ENCODE measurements around the gene AKR7A3. TPM values are rescaled to one million over a fixed set of nuclear protein-coding genes. Genes with fewer than 3 reads are reported as not detected.
"Not testable (repeated sequence)": the region's sequence is repeated elsewhere in the genome, so short reads cannot be mapped to it uniquely, and the experiment has no call there.

Gene AKR7A3
- total RNA-seq, 1 donor from 2014 or later = not detected

DNA sequence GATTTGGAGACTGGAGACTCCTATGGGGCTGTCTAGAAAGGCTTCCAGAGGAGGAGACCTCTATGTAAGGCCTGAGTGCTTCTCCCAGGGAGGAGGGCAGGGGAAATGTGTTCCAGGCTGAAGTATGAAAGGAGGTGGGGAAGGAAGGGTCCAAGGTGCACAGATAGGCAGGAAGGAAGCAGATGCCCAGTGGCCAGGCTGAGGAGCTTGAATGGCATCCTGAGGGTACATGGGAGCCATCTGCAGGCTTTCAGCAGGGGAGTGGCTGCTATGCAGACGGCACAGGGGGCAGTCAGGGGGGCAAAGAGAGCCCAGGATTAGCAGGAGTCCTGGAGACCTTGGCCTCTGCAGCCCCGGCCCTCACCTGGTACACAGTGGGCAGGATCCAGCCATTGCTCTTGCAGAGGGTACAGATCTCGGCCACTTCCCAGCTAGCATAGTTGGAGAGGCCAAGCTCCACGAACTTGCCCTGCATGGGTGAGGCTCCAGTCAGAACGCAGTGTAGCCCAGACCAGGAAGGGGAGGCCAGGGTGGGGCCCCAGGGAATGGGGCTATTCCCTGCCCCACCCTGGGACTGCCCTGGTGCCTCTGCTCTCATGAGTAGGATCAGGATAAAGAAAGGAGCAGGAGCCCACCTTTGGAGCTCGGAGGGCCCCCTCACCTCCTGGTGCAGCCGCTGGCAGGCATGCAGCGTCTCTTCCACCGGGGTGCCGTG, 19.4 kb upstream of the AKR7A3 start:
- intact Hi-C loops (cut with DNase I) = no loop called here
- DNase-seq (ENCODE audit: missing footprints) (no peak), ATAC-seq (no peak)

DNA sequence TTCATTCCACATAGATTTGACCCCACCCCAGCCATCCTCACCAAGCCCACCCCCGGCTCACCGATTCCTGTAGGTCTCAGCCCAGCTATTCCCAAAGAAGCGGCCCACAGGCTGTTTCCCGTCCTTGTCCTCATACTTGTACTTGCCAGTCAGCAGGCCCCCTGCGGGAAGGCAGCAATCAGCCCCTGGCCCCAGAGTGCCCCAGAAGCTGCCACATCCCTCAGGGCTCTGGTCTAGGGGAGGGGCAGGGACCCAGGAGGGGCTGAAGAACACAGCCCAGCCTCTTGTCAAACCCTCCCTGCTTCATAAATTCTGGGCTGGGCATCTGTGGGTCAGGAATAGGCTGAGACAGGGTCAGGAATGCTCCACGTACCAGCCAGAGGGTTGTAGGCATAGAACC, 18.4 kb upstream of the AKR7A3 start:
- DNase-seq (ENCODE audit: missing footprints) (no peak), ATAC-seq (no peak)
- intact Hi-C loops (cut with DNase I) = no loop called here

DNA sequence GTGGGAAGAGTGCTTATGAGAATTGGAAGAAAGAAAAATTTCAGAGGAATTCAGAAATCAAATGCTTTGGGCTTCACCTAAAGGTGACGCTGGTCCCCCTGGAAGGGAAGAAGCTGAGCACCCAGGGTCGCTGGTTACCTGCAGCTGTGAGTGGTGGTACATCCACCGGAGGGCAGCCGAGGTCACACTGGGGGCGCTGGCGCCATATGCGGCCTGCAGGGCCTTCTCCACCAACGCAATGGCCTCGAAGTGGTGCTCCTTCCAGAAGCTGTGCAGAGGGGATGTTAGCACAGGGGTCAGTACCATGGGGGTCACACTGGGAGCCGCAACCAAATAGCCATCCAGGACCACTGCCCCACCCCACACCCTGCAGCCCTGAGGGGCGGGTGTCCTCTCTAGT, 17.3 kb upstream of the AKR7A3 start:
- ATAC-seq (no peak), DNase-seq (ENCODE audit: missing footprints) (no peak)
- intact Hi-C loops (cut with DNase I) = no loop called here

DNA sequence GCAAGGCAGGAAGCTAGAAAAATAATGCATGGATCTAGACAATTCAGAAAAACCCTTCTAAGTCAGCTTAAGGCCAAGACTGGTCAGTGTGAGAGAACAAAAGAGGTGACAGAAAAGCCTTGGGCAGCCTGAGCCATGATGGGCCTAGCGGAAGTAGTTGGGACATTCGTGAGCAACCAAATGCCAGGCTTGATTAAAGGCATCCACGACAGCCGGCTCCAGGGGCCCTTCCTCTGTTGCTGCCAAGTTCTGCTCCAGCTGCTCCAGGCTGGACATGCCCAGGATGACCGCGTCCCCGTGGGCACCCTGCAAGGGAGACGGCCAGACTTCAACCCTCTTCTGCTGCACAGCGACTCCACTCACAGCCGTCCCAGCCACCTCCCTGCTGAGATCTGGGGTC, 15.5 kb upstream of the AKR7A3 start:
- DNase-seq (ENCODE audit: missing footprints); intact Hi-C loops (cut with DNase I); ATAC-seq: not testable (repeated sequence)

DNA sequence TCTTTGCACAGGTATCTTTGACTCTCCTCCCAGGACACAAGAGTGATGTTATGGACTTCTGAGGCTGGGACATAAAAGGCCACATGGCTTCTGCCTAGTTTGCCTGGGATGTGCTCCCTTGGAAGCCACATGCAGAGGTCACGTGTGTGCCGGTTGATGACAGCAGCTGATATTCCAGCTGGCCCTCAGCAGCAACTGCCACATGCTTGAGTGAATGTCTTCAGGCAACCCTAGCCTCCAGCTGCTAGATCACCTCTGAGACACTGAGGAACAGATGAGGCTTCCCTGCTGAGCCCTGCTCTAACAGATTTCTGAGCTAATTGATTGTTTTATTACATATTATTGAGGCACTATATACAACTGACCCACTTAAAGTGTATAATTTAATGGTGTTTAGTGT, 11.6 kb upstream of the AKR7A3 start:
- intact Hi-C loops (cut with DNase I) = no loop called here
- ATAC-seq = no peak
- DNase-seq (ENCODE audit: missing footprints) = no peak

DNA sequence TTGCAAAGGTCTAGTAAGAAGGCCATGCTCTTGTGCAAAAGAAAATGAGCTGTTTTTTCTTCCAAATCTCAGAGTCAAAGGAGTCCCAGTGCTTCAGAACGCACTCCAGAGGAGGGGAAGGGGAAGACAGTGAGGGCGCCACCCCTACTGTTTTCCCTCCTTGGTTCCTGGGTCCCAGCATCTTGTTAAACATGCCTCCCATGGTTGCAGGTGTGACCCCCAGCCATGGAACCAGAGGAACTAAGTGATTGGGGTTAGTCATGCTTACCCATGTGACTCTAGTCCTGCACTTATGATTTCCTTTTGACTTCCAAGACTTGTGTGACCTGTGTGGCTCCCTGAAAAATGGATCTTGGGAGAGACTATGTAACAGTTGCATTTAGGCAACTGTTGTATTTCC, 6.1 kb upstream of the AKR7A3 start:
- intact Hi-C loops (cut with DNase I) = no loop called here
- ATAC-seq = no peak
- DNase-seq (ENCODE audit: missing footprints) = no peak

DNA sequence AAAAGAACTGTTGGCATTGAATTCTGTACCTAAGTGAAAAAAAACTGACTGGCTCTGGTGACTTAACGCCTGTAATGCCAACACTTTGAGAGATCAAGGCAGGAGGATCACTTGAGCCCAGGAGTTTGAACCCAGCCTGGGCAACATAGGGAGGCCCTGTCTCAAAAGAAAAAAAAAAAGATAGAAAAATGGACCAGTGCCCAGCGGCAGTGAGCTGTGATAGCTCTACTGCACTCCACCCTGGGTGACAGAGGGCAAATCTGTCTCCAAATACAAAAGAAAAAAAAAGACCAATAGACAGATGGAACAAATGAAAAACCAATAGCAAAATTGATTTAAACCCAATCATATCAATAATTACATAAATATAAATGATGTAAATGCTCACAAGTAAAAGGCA, 674 bp upstream of the AKR7A3 start:
- peak; percentile 34 for ATAC-seq

DNA sequence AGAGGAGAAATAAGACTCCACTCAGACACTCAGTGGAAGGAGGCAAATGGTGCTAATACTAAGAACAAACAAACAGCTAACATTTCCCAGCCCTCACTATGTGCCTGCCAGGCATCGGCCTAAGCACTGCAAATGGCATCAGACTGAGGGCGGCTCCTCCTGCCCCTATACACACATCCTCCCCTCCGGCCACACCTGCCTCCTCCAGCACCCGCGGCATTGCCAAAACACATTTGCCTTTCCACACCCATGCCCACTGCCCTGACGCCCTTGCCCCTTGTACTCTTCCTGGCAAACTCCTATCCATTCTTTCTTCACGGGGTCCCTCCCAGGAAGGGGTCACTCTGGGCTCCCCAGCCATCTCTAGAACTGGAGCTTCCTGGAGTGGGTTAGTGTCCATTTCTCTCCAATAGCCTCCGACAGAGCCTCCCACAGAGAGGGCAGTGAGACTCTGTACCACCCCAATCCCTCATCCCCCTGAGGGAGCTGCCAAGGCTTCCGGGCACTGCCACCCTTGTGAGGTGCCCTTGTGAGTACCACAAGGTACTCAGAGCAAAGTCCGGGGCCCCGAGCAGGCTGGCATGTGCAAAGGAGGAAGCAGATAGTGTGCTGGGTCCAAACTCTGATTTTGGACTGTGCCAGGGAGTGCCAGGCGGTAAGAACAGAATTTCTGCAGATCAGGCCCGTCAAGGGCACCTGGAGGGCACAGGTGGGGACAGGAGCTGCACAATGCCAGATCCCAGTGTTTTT, 959 bp downstream of the AKR7A3 start:
- ATAC-seq (no peak), DNase-seq (ENCODE audit: missing footprints) (no peak)
- intact Hi-C loops (cut with DNase I) = no loop called here

More for the DNA sequence above, 674 bp upstream of the AKR7A3 start:
- DNase-seq (ENCODE audit: missing footprints) = no peak
- intact Hi-C loops (cut with DNase I) = no loop called here

DNA sequence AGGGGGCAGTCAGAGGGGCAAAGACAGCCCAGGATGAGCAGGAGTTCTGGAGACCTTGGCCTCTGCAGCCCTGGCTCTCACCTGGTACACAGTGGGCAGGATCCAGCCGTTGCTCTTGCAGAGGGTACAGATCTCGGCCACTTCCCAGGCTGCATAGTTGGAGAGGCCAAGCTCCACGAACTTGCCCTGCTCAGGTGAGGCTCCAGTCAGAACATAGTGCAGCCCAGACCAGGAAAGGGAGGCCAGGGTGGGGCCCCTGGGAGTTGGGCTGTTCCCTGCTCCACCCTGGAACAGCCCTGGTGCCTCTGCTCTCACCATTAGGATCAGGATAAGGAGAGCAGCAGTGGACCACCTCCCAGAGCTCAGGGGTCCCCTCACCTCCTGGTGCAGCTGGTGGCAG, 2.8 kb downstream of the AKR7A3 start:
- DNase-seq (ENCODE audit: missing footprints); intact Hi-C loops (cut with DNase I); ATAC-seq: not testable (repeated sequence)

DNA sequence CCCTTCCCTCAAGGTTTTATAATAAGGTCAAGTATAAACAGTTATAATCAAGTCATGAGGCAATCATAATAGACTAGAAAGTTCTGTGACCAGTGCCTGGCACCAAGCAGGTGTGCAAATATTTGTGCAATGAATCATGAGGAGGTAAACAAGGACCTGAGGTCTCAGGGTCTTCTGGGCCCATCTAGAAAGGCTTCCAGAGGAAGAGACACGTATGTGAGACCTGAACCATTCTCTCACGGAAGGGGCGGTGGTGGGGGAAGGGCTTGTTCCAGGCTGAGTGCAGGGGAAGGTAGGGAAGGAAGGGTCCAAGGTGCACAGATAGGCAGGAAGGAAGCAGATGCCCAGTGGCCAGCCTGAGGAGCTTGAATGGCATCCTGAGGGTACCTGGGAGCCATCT, 3.2 kb downstream of the AKR7A3 start:
- intact Hi-C loops (cut with DNase I); DNase-seq (ENCODE audit: missing footprints); ATAC-seq: not testable (repeated sequence)

DNA sequence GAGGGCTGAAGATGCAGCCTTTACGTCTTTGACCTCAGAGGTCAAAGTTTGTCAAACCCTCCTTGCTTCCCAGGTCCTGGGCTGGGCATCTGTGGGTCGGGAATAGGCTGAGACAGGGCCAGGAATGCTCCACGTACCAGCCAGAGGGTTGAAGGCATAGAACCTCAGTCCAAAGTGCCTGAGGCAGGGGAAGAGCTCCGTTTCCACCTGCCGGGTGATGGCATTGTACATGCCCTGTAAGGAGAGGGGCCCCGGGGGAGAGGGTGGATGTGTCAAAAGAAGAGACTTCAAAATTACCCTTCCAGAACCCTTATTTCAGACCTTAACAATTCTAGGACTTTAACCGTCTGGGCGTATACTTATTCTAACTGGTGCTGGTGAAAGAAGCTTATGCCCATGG, 3.7 kb downstream of the AKR7A3 start:
- ATAC-seq (no peak), DNase-seq (ENCODE audit: missing footprints) (no peak)
- intact Hi-C loops (cut with DNase I) = no loop called here

DNA sequence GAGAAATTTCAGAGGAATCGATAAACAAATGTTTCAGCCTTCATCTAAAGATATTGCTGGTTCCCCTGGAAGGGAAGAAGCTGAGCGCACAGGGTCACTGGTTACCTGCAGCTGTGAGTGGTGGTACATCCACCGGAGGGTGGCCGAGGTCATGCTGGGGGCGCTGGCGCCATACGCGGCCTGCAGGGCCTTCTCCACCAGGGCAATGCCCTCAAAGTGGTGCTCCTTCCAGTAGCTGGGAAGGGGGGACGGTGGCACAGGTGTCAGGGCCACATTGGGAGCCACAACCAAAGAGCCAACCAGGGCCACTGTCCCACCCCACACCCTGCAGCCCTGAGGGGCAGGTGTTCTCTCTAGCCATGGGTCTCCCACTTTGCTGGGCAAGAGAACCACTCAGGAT, 4.7 kb downstream of the AKR7A3 start:
- intact Hi-C loops (cut with DNase I) = no loop called here
- DNase-seq (ENCODE audit: missing footprints) (no peak), ATAC-seq (no peak)

DNA sequence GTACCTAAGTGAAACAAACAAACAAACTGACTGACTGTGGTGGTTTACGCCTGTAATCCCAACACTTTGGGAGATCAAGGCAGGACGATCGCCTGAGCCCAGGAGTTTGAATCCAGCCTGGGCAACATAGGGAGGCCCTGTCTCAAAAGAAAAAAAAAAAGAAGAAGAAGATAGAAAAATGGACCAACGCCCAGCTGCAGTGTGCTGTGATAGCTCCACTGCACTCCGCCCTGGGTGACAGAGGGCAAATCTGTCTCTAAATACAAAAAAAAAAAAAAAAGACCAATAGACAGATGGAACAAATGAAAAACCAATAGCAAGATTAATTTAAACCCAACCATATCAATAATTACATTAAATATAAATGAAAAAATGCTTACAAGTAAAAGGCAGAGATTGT, 13.9 kb downstream of the AKR7A3 start:
- intact Hi-C loops (cut with DNase I) = no loop called here
- no peak for ATAC-seq
- DNase-seq (ENCODE audit: missing footprints) = no peak

DNA sequence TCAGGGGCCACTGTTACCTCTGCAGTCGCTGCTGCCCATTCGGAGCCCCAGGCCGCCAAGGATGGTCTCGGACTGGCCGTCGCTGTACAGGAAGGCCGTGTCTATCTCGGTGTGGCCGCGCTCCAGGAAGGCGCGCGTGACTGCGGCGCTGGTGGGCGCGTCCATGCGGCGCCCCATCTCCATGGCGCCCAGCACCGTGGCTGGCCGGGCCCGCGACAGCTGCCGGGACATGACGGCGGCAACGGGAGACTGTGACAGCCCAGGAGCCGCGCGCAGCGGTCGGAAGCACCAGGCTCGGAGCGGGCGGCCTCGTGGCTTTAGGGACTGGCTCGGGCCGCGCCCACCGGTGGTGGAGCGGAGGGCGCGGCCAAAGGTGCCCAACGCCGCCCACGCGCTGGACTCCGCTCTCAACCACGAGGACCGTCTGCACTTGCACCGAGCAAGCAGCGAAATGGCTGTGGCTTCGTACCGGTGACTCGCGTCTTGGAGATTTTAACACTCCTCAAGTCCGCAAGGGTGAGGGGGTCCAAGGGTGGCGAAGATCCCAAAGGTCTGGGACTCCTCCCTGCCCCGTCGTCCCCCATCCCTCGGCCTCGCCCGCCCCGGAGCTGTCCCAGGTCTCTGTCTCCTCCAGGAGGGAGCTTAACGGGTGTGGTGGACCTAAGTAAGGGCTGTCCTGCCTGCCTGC, 14.6 kb downstream of the AKR7A3 start:
- ATAC-seq = peak; percentile 37
- DNase-seq (ENCODE audit: missing footprints); intact Hi-C loops (cut with DNase I): not testable (repeated sequence)

DNA sequence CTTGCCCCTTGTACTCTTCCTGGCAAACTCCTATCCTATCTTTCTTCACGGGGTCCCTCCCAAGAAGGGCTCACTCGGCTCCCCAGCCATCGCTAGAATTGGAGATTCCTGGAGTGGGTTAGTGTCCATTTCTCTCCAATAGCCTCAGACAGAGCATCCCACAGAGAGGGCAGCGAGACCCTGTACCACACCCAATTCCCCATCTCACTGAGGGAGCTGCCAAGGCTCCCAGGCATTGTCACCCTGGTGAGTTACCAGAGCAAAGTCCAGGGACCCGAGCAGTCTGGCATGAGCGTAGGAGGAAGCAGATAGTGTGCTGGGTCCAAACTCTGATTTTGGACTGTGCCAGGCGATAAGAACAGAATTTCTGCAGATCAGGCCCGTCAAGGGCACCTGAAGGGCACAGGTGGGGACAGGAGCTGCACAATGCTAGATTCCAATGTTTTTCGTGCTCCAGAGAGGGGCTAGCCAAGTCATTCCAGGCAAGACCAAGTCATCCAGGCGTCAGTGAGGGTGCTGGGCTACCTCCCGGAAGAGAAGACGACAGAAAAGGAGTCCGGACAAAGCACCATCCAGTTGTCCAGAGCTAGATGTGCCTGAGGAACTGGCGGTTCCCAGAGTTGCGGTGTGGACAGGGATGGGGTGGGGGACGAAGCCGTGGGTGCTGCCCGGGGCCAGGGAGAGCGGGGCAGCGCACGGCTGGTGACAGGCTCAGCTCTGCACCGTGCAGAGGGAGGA, 15.3 kb downstream of the AKR7A3 start:
- no peak for DNase-seq (ENCODE audit: missing footprints)
- intact Hi-C loops (cut with DNase I) = no loop called here
- ATAC-seq = peak; percentile 12

DNA sequence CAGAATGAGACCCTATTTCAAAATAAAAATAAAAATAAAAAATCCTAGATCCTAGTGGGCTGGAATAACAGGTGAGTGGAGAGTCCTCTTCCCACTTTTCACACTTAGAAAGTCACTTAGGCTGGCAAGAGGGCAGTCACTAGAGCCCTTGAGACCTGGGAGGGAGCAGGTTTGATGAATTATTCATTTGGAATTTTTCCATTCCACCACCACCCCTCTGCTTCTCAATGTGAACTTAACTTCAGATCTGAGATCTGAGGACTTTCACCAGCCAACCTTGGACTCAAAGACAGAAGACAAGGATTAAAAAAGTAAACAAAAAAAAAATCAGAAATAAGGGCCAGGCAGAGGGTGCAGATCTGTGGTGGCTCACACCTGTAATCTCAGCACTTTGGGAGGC, 16.5 kb downstream of the AKR7A3 start:
- ATAC-seq (no peak), DNase-seq (ENCODE audit: missing footprints) (no peak)
- intact Hi-C loops (cut with DNase I) = no loop called here

DNA sequence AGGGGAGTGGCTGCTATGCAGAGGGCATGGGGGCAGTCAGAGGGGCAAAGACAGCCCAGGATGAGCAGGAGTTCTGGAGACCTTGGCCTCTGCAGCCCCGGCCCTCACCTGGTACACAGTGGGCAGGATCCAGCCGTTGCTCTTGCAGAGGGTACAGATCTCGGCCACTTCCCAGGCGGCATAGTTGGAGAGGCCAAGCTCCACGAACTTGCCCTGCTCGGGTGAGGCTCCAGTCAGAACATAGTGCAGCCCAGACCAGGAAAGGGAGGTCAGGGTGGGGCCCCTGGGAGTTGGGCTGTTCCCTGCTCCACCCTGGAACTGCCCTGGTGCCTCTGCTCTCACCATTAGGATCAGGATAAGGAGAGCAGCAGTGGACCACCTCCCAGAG, 18.2 kb downstream of the AKR7A3 start:
- DNase-seq (ENCODE audit: missing footprints); ATAC-seq; intact Hi-C loops (cut with DNase I): not testable (repeated sequence)

DNA sequence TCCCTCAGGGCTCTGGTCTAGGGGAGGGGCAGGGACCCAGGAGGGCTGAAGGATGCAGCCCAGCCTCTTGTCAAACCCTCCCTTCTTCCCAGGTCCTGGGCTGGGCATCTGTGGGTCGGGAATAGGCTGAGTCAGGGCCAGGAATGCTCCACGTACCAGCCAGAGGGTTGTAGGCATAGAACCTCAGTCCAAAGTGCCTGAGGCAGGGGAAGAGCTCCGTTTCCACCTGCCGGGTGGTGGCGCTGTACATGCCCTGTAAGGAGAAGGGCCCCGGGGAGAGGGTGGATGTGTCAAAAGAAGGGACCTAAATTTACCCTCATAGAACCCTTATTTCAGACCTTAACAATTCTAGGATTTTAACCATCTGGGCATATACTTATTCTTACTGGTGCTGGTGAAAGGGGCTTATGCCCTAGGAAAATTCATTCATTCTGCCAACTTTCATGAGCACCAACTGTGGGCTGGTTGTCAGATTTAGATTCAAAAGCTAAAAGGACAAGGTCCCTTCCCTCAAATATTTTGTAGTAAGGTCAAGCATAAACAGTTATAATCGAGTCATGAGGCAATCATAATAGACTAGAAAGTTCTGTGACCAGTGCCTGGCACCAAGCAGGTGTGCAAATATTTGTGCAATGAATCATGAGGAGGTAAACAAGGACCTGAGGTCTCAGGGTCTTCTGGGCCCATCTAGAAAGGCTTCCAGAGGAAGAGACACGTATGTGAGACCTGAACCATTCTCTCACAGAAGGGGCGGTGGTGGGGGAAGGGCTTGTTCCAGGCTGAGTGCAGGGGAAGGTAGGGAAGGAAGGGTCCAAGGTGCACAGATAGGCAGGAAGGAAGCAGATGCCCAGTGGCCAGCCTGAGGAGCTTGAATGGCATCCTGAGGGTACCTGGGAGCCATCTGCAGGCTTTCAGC, 18.9 kb downstream of the AKR7A3 start:
- ATAC-seq; DNase-seq (ENCODE audit: missing footprints); intact Hi-C loops (cut with DNase I): not testable (repeated sequence)
